H1 (cell line): ENCODE data around the gene EFHB. TPM values are rescaled to one million over a fixed set of nuclear protein-coding genes. Genes with fewer than 3 reads are reported as not detected.

Source experiments
- CTCF ChIA-PET: fragments of 300-600 bp; sonication (Branson Sonifier 250); formaldehyde crosslinking; loops from one replicate; lab custom pipeline; 2021; ENCODE audit not compliant: partially characterized antibody; lab: Charles Lee
- POLR2A ChIA-PET: fragments of 300-600 bp; sonication (Branson Sonifier 250); formaldehyde crosslinking; loops from one replicate; lab custom pipeline; 2021; ENCODE audit warnings: inconsistent platforms; ENCODE audit not compliant: partially characterized antibody; lab: Charles Lee
- DNase-seq, 2 experiments: peaks; one replicate each; pipeline versions ENCODE4 v3.0.0 to v3.0.0-alpha.2; 2010 to 2022; ENCODE audit warnings: low spot score in 2 of 2, low read depth in 1 of 2, mixed read lengths in 1 of 2
- FAIRE-seq: peaks from 2 replicates; lab custom pipeline; 2011; peaks lifted over from hg19 to GRCh38; lab: Jason Lieb, UNC
- H2AFZ ChIP-seq: 2 replicates; pipeline ENCODE4 v1.8.1; 2012; ENCODE audit warnings: low read length, inconsistent platforms
- H2AK5ac ChIP-seq: 2 replicates; pipeline ENCODE4 v1.6.1; 2013; ENCODE audit warnings: low read depth, low read length
- H2BK120ac ChIP-seq: replicated peaks from 2 replicates; pipeline ENCODE3; 2013; ENCODE audit warnings: low read depth, low read length, inconsistent platforms
- H2BK12ac ChIP-seq: 2 replicates; pipeline ENCODE4 v1.6.1; 2013; ENCODE audit warnings: low read depth, low read length
- H2BK15ac ChIP-seq: 2 replicates; pipeline ENCODE4 v1.6.1; 2013; ENCODE audit warnings: low read length
- H2BK20ac ChIP-seq: 2 replicates; pipeline ENCODE4 v1.6.1; 2013; ENCODE audit warnings: low read length
- H2BK5ac ChIP-seq: 2 replicates; pipeline ENCODE4 v1.6.1; 2013; ENCODE audit warnings: low read depth, low read length
- H3K14ac ChIP-seq: 2 replicates; pipeline ENCODE4 v1.6.1; 2013; ENCODE audit warnings: inconsistent platforms; ENCODE audit not compliant: insufficient read length
- H3K18ac ChIP-seq: 2 replicates; pipeline ENCODE4 v1.6.1; 2013; ENCODE audit warnings: low read length; ENCODE audit errors: extremely low read depth
- H3K23ac ChIP-seq: 2 replicates; pipeline ENCODE4 v1.6.1; 2013; ENCODE audit warnings: inconsistent platforms; ENCODE audit not compliant: insufficient read length
- H3K23me2 ChIP-seq: 2 replicates; pipeline ENCODE4 v1.6.1; 2013; ENCODE audit warnings: low read depth, low read length
- H3K27ac ChIP-seq: 2 replicates; pipeline ENCODE4 v1.6.1; 2011; ENCODE audit warnings: low read depth, low read length, inconsistent platforms
- H3K27me3 ChIP-seq, 4 experiments: replicated peaks in 1 of 4; 1 replicate in 1 of 4; 2 replicates in 3 of 4; pipeline versions ENCODE4 v1.6.1 to v1.8.1; 2011 to 2013; ENCODE audit warnings: low read length in 3 of 4, mild to moderate bottlenecking in 3 of 4, inconsistent platforms in 2 of 4, mixed read lengths in 2 of 4, moderate library complexity in 1 of 4; ENCODE audit not compliant: control insufficient read depth in 3 of 4, insufficient read depth in 3 of 4; ENCODE audit errors: extremely low read depth in 1 of 4
- H3K36me3 ChIP-seq, 4 experiments: 2 replicates each; pipeline versions ENCODE4 v1.6.1 to v1.8.1; 2011 to 2013; ENCODE audit warnings: mild to moderate bottlenecking in 4 of 4, low read length in 3 of 4, moderate library complexity in 2 of 4, control low read depth in 1 of 4, inconsistent platforms in 1 of 4; ENCODE audit not compliant: insufficient read depth in 4 of 4, control insufficient read depth in 2 of 4
- H3K4ac ChIP-seq: replicated peaks from 2 replicates; pipeline ENCODE3; 2013; ENCODE audit warnings: low read length, low read depth, mixed read lengths, inconsistent platforms; ENCODE audit not compliant: insufficient read length
- H3K4me1 ChIP-seq, 4 experiments: replicated peaks in 1 of 4; 1 replicate in 1 of 4; 2 replicates in 3 of 4; pipeline versions ENCODE4 v1.6.1 to v1.8.1; 2011 to 2013; ENCODE audit warnings: low read length in 3 of 4, inconsistent platforms in 2 of 4, mixed read lengths in 1 of 4; ENCODE audit not compliant: insufficient read depth in 4 of 4, control insufficient read depth in 3 of 4
- H3K4me2 ChIP-seq, 2 experiments: 2 replicates each; pipeline versions ENCODE4 v1.6.1 to v1.8.1; 2011 to 2013; ENCODE audit warnings: low read depth in 2 of 2, low read length in 2 of 2, control low read depth in 1 of 2, inconsistent platforms in 1 of 2, mild to moderate bottlenecking in 1 of 2; ENCODE audit not compliant: insufficient read depth in 1 of 2
- H3K4me3 ChIP-seq, 4 experiments: fragments of 200-600, 300-600 bp in 1 of 4; sonication (generic), shearing (Covaris generic), sonication (Bioruptor Twin) in 1 of 4; 2 replicates each; pipeline versions ENCODE4 v1.5.1 to v1.8.1; 2011 to 2016; ENCODE audit warnings: low read length in 4 of 4, low read depth in 3 of 4, control low read depth in 2 of 4, inconsistent platforms in 2 of 4, mild to moderate bottlenecking in 2 of 4, mixed read lengths in 1 of 4, moderate library complexity in 1 of 4; ENCODE audit not compliant: insufficient read depth in 2 of 4; ENCODE audit errors: extremely low read depth in 1 of 4
- H3K56ac ChIP-seq: replicated peaks from 2 replicates; pipeline ENCODE3; 2013; ENCODE audit warnings: low read depth, mild to moderate bottlenecking, mixed read lengths, low read length, inconsistent platforms; ENCODE audit not compliant: insufficient read length
- H3K79me1 ChIP-seq: 2 replicates; pipeline ENCODE4 v1.6.1; 2013; ENCODE audit warnings: low read depth, low read length, control low read depth
- H3K79me2 ChIP-seq, 2 experiments: 2 replicates each; pipeline versions ENCODE4 v1.6.1 to v1.8.1; 2012 to 2013; ENCODE audit warnings: low read length in 2 of 2, mild to moderate bottlenecking in 2 of 2, inconsistent platforms in 1 of 2; ENCODE audit not compliant: insufficient read depth in 2 of 2, control insufficient read depth in 1 of 2
- H3K9ac ChIP-seq, 4 experiments: replicated peaks in 1 of 4; 1 replicate in 1 of 4; 2 replicates in 3 of 4; pipeline versions ENCODE4 v1.6.1 to v1.8.1; 2011 to 2013; ENCODE audit warnings: low read depth in 3 of 4, low read length in 3 of 4, control low read depth in 2 of 4, mild to moderate bottlenecking in 2 of 4, moderate library complexity in 2 of 4, inconsistent platforms in 1 of 4; ENCODE audit errors: extremely low read depth in 1 of 4
- H3K9me3 ChIP-seq, 2 experiments: 2 replicates each; pipeline versions ENCODE4 v1.6.1 to v1.8.1; 2012 to 2013; ENCODE audit warnings: mild to moderate bottlenecking in 2 of 2, moderate library complexity in 2 of 2, control low read depth in 1 of 2, inconsistent platforms in 1 of 2, low read depth in 1 of 2, low read length in 1 of 2, mixed read lengths in 1 of 2; ENCODE audit not compliant: insufficient read depth in 2 of 2
- H4K20me1 ChIP-seq, 2 experiments: replicated peaks in 1 of 2; 2 replicates each; pipeline versions ENCODE3 to v1.8.1; 2011 to 2013; ENCODE audit warnings: inconsistent platforms in 2 of 2, low read length in 2 of 2, mild to moderate bottlenecking in 1 of 2; ENCODE audit not compliant: insufficient read depth in 2 of 2, control insufficient read depth in 1 of 2
- H4K5ac ChIP-seq: 2 replicates; pipeline ENCODE4 v1.6.1; 2013; ENCODE audit warnings: low read length, low read depth, mixed read lengths, inconsistent platforms; ENCODE audit not compliant: insufficient read length
- H4K8ac ChIP-seq: 2 replicates; pipeline ENCODE4 v1.8.0; 2013; ENCODE audit warnings: mild to moderate bottlenecking, moderate library complexity, low read length, inconsistent platforms; ENCODE audit not compliant: insufficient read depth; ENCODE audit errors: extremely low read depth
- H4K91ac ChIP-seq: replicated peaks from 2 replicates; pipeline ENCODE3; 2013; ENCODE audit warnings: low read length, mixed read lengths, inconsistent platforms; ENCODE audit not compliant: insufficient read length
- TAF7 ChIP-seq: optimal IDR thresholded peaks from 2 replicates; pipeline ENCODE3; 2011; ENCODE audit warnings: low read depth, mild to moderate bottlenecking, inconsistent platforms, low read length, moderate library complexity, borderline replicate concordance
- polyA plus RNA-seq, 7 experiments: library from polyadenylated mRNA; depleted of rRNA in 3 of 7; stranded (reverse) in 5 of 7; unstranded in 2 of 7; fragments of >200 nt in 5 of 7; fragments of 200-250 nt in 2 of 7; gene quantifications; 1 replicate in 5 of 7; 2 replicates in 1 of 7; 4 replicates in 1 of 7; pipeline versions ENCODE4 v1.2.1 to v1.2.3, GENCODE V29; 2011 to 2013; ENCODE audit warnings: missing spikeins in 2 of 7, mixed read lengths in 2 of 7
- total RNA-seq: library from RNA; stranded (reverse); fragmentation: NEBNext Ultra II Directional; extraction: Animal tissue kit (Norgen Biotek cat#: 25700); gene quantifications from 2 replicates; pipeline ENCODE4 v1.2.1, GENCODE V29; 2021

Gene EFHB
- total and polyA plus RNA-seq, 2 of the 8 experiments (the other 6 are each of a cell fraction or from before 2014, with no cell fraction given) = 0.12 to 1.3 TPM

- Histone ChIP-seq H3K4ac (no peak overlapping the region), H2AK5ac (no peak overlapping the region), H3K36me3 (no peaks in the 10 kb centered on the region), H3K9ac (no peak overlapping the region), H3K14ac (no peak overlapping the region), H3K4me2 (no peak overlapping the region), H2AFZ (no peak overlapping the region), H4K8ac (no peak overlapping the region), H4K5ac (no peak overlapping the region), H2BK15ac (no peak overlapping the region), H3K27ac (no peak overlapping the region), H4K91ac (no peak overlapping the region), H3K79me1 (no peaks in the 10 kb centered on the region), H3K23ac (no peak overlapping the region), H3K4me1 (no peaks in the 10 kb centered on the region), H2BK120ac (no peak overlapping the region), H3K56ac (no peak overlapping the region), H3K23me2 (no peaks in the 10 kb centered on the region), H2BK20ac (no peak overlapping the region), H2BK5ac (no peak overlapping the region), H3K27me3 (no peaks in the 10 kb centered on the region), H3K9me3 (0 out of 4 replicates have a peak, but pooled peaks cover 0 to 3% of the 10 kb centered on the region in 2 experiments), H3K4me3 (no peak overlapping the region), H2BK12ac (no peak overlapping the region), H3K18ac (no peak overlapping the region), H3K79me2 (no peaks in the 10 kb centered on the region), H4K20me1 (no peaks in the 10 kb centered on the region)
- CTCF ChIA-PET = interaction anchor here (0.7 to 1.0 kb wide), 3 partner anchors 16 to 237 kb away, joined by 3 read pairs; no protein-coding TSS in a partner anchor
- FAIRE-seq (no peak), DNase-seq (no peak)
- POLR2A ChIA-PET = no interaction called here
- no peak for TF ChIP-seq TAF7
Observed at GRCh38 chr3:19911452-19911851, 22.6 kb downstream of the EFHB start.
